Stomach (tissue), 4 donors: Measurements from ENCODE around the gene PCGF3.

Experiments
- EP300 ChIP-seq: sonication (generic); formaldehyde crosslinking; IDR thresholded peaks from one replicate; pipeline ENCODE4 v1.6.1; 2017; ENCODE audit warnings: antibody characterized with exemption
- POLR2A ChIP-seq, 4 donors: fragments of 450-650 bp; IDR thresholded peaks; one replicate each; pipeline ENCODE4 v1.6.1; 2016; ENCODE audit warnings: antibody characterized with exemption in 4 of 4, control low read depth in 2 of 4, mild to moderate bottlenecking in 1 of 4, moderate library complexity in 1 of 4
- POLR2AphosphoS5 ChIP-seq, 3 donors: sonication (generic); formaldehyde crosslinking; IDR thresholded peaks; one replicate each; pipeline ENCODE4 v1.6.1; 2016; ENCODE audit warnings: antibody characterized with exemption in 3 of 3
- TF ChIP-seq, protein P1 (sequence below), 7 experiments: fragments of 450-650 bp in 4 of 7; fragments of 200-600 bp in 3 of 7; sonication (generic) in 3 of 7; IDR thresholded peaks; one replicate each; pipeline ENCODE4 v1.5.1; 2016 to 2019; ENCODE audit warnings: antibody characterized with exemption in 7 of 7, control low read depth in 2 of 7, mild to moderate bottlenecking in 1 of 7

DNA sequence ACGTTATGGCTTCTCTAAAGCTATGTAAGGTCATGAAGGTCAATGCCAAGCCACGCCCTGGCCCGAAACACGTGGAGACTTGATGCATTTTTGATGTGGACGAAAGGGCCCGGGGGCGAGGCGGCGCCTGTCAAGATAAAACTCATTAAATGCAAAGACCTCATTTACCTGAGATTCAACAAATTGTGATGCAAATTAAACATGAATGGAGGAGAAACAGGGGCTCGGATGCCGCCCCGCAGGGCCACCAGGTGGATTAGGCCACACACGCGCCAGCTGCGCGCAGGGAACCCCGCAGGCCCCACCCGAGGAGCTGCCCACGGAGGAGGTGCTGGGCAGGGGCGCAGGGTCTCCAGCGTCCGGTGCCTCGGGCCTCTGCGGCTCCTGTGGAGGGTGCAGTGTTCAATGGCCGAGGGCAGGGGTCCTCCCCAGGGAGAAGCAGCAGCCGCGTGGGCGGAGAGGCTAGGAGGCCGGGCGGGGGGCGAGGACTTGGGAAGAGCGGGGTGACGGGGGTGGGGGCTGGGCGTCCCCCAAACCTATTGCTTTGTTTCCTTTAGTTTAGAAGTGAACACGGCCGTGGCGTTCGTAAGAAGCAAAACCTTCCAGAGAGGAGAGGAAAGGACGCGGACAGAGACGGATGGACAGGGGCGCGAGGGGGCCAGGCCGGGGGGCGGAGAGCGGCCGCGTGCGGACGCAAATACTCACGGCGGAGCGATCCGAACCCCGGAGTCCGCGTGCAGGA lies 79.9 kb downstream of the PCGF3 start:
- TF ChIP-seq, protein P1, sequence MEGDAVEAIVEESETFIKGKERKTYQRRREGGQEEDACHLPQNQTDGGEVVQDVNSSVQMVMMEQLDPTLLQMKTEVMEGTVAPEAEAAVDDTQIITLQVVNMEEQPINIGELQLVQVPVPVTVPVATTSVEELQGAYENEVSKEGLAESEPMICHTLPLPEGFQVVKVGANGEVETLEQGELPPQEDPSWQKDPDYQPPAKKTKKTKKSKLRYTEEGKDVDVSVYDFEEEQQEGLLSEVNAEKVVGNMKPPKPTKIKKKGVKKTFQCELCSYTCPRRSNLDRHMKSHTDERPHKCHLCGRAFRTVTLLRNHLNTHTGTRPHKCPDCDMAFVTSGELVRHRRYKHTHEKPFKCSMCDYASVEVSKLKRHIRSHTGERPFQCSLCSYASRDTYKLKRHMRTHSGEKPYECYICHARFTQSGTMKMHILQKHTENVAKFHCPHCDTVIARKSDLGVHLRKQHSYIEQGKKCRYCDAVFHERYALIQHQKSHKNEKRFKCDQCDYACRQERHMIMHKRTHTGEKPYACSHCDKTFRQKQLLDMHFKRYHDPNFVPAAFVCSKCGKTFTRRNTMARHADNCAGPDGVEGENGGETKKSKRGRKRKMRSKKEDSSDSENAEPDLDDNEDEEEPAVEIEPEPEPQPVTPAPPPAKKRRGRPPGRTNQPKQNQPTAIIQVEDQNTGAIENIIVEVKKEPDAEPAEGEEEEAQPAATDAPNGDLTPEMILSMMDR (IDR thresholded peaks at IDR 0.05): no peak
- no peak for TF ChIP-seq POLR2A (IDR thresholded peaks at IDR 0.05)
- TF ChIP-seq POLR2AphosphoS5 (IDR thresholded peaks at IDR 0.05): no peak
- no peak for TF ChIP-seq EP300
